Astrocyte of the spinal cord (primary cell): ENCODE results near the gene FNBP1L.

Source experiments
- DNase-seq: peaks from one replicate; pipeline ENCODE4 v3.0.0; 2011; ENCODE audit warnings: low read depth, low spot score
- H3K4me3 ChIP-seq: 2 replicates; pipeline ENCODE4 v1.5.1; 2011; ENCODE audit warnings: low read depth, mild to moderate bottlenecking, low read length, moderate library complexity
- CTCF ChIP-seq: IDR thresholded peaks from 2 replicates; pipeline ENCODE4 v1.5.1; 2012; ENCODE audit warnings: low read depth, mild to moderate bottlenecking, low read length, inconsistent platforms
- in situ Hi-C: cut with HindIII; loops from 2 replicates; pipeline ENCODE4 v1.10.0; 2017; ENCODE audit warnings: low sequenced_read_pairs

Gene FNBP1L

DNA sequence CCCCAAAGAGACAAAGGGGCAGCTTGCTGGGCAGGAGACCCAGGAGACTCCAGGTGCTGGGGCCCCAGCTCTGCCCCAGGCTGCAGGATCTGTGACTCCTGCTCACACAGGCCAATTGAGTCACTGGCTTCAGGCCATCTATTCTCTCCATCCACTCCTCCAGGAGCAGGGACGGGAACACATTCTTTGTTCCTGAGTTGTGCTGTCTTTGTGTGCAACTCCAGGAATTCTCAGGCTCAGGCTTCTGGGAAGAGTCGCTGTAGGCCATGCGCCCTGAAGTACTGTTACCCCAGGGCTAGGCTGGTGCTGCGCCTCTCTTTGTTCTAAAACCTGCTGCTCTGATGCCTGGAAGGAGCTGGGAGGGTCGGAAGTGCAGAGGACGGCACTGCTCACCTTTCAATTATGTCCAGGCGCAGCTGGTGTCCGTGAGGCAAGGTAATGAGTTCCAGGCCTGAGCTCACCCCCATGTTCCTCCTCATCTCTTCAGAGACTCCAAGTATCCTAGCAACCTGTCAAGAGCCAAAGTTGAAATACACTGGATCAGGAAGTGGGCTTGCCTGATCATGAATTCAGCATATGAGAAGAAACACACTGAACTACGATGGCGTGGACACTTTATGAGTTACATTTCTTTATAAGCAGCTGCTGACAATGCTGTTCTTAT, 127.8 kb downstream of the FNBP1L start:
- DNase-seq: peak; percentile 35
- H3K4me3 ChIP-seq: no peak overlapping the region
- in situ Hi-C loops: no loop called here
- TF ChIP-seq CTCF: no peak

GRCh38 chr1:93576346-93576745, 128.4 kb downstream of the FNBP1L start:
- in situ Hi-C loops: no loop called here
- TF ChIP-seq CTCF: no peak
- no peak overlapping the region for H3K4me3 ChIP-seq
- peak; percentile 71 for DNase-seq

GRCh38 chr1:93576746-93577145, 128.8 kb downstream of the FNBP1L start:
- in situ Hi-C loops: no loop called here
- no peak for DNase-seq
- H3K4me3 ChIP-seq: no peak overlapping the region
- TF ChIP-seq CTCF: no peak

DNA sequence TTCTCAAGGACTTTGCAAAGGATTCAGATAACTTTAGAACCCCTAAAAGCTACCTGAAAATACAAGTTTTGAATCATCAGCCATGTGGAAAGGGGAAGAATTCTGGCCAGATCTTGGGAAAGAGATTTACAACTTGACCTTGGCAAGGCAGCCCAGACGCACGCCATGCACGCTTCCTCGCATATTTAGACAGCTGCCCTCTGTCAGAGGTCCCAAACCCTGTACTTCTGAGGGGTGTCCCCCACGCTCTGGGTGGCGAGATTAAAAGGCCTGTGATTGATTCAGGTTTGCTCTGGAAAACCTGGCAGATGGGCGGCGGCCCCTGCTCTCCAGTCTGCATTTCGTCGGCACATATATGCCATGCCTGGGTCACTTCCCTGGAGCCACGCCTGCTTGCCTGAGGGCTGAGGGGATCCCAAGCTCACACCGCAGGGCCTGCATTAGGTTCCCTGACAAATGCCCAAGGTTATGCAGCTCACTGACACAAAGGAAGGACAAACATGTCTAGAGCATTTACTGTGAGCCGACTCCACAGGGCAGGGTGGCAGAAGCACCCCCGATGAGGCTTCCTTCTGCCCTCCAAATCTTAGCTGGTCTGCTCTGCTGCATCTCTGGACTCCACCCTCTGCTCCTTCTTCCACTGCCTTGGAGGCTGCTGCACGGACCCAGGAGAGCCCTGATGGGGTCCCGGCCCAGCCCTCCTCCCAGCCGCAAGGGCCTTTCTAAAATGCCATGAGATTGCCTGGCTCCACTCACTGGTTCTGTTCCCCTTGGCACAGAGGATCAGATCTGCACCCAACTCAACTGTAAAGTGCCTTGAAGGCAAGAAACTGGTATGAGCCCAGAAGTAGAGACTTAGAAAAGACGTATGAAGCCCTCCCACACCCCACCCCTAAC, 129.9 kb downstream of the FNBP1L start:
- in situ Hi-C loops: no loop called here
- TF ChIP-seq CTCF: no peak
- H3K4me3 ChIP-seq: no peak overlapping the region
- no peak for DNase-seq

DNA sequence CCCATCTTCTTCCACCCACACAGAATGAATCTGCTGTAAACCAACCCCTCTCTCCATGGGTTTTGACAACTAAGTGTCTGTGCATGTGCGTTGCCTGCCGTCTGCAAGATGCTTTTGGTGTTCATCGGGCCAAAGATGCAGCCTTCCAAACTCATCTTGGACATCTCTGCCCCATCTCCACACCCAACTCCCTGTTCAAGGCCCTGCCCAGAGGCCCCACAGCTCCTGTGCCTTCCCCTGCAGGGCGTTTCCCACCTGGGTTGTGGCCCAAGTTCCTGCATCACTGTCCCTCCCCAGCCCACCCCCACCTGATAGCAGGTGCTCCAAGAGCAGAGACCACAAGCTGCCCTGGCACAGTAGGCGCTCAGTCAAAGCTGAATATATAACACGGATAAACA, 130.5 kb downstream of the FNBP1L start:
- no peak overlapping the region for H3K4me3 ChIP-seq
- no peak for DNase-seq
- no peak for TF ChIP-seq CTCF
- in situ Hi-C loops: no loop called here

DNA sequence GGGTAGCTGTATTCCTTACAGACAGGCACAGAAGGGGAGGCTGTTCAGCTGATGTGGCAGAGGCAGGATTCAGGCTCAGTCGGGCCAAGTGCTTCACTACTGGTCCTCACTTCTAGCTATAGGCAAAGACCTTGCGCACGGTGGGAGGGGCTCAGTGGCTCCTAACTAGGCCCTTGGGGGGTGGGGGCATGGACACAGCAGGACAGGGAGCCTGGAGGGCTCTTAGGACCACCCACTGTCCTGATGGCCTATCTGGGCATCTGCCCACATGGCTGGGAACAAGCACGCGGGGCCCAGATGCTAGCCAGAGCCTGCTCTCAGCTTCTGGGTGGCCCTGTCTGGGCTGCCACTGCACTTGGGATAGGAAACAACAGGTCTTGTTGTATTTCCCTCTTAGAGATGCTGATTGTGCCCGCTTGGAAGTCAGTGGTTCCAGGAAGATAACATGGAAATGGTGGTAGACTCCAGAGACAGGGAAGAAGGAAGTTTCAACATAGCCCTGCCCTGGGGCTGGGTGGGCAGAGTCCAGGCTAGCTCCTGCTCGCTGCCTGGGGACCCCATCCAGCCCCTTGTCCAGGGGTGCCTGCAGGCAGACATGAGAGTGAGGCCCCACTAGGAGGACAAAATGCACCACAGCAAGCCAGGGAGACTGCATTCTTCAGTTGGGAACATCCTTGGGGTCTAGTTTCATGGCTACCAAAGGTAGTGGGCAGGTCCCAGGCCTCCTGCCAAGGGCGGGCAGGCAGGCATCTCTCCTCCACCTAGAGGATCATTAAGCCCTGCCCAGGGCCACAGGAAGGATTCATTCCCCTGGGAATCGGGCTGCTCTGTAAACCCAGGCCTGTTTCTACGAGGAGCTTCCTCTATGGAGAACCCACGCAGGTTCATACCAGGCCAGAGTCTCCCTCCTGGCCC, 131.2 kb downstream of the FNBP1L start:
- DNase-seq: no peak
- in situ Hi-C loops: no loop called here
- H3K4me3 ChIP-seq: no peak overlapping the region
- no peak for TF ChIP-seq CTCF
